Spleen (tissue), 11 donors: ENCODE measurements around the gene PHF21A. TPM values are rescaled to one million over a fixed set of nuclear protein-coding genes. Genes with fewer than 3 reads are reported as not detected.

ENCODE experiments used
- DNase-seq: peaks from one replicate; pipeline ENCODE4 v3.0.0-alpha.2; 2020
- H3K27ac ChIP-seq, 8 donors: fragments of 200-600 bp; sonication (generic) in 7 of 8; 1 replicate in 4 of 8; 2 replicates in 4 of 8; pipeline versions ENCODE4 v1.5.0 to v1.8.0; 2016 to 2021; ENCODE audit warnings: inconsistent platforms in 4 of 8, mild to moderate bottlenecking in 4 of 8, moderate library complexity in 1 of 8
- H3K27me3 ChIP-seq, 7 donors: fragments of 200-600 bp; sonication (generic) in 6 of 7; replicated peaks in 1 of 7; 1 replicate in 4 of 7; 2 replicates in 3 of 7; pipeline versions ENCODE4 v1.5.0 to v1.8.0; 2016 to 2021; ENCODE audit warnings: inconsistent platforms in 3 of 7, mild to moderate bottlenecking in 1 of 7
- H3K36me3 ChIP-seq, 6 donors: fragments of 200-600 bp; sonication (generic) in 5 of 6; 1 replicate in 4 of 6; 2 replicates in 2 of 6; pipeline versions ENCODE4 v1.5.0 to v1.8.0; 2016 to 2021; ENCODE audit warnings: inconsistent platforms in 2 of 6
- H3K4me1 ChIP-seq, 6 donors: fragments of 200-600 bp; sonication (generic) in 5 of 6; 1 replicate in 3 of 6; 2 replicates in 3 of 6; pipeline versions ENCODE4 v1.5.0 to v1.8.0; 2016 to 2021; ENCODE audit warnings: inconsistent platforms in 3 of 6
- H3K4me3 ChIP-seq, 8 donors: fragments of 200-600 bp; sonication (generic) in 7 of 8; 1 replicate in 4 of 8; 2 replicates in 4 of 8; pipeline versions ENCODE4 v1.5.0 to v1.8.0; 2016 to 2021; ENCODE audit warnings: inconsistent platforms in 4 of 8, mild to moderate bottlenecking in 4 of 8, moderate library complexity in 2 of 8
- H3K9me3 ChIP-seq, 8 donors: fragments of 200-600 bp; sonication (generic) in 7 of 8; 1 replicate in 4 of 8; 2 replicates in 4 of 8; pipeline versions ENCODE4 v1.5.0 to v1.8.0; 2016 to 2021; ENCODE audit warnings: inconsistent platforms in 4 of 8
- POLR2A ChIP-seq, 3 donors: fragments of 450-650 bp; IDR thresholded peaks; one replicate each; pipeline ENCODE4 v1.5.1; 2017; ENCODE audit warnings: antibody characterized with exemption in 3 of 3, mild to moderate bottlenecking in 1 of 3
- POLR2AphosphoS5 ChIP-seq, 3 donors: sonication (generic); formaldehyde crosslinking; IDR thresholded peaks; one replicate each; pipeline ENCODE4 v1.5.1; 2017; ENCODE audit warnings: antibody characterized with exemption in 3 of 3
- WGBS, 5 donors: extraction: QIAGEN DNeasy Blood & Tissue Kit in 3 of 5; methylation state at CpG; one replicate each; pipeline versions ENCODE4 v1.1.5 to v1.1.7; 2013 to 2018; 5-methylcytosine and 5-hydroxymethylcytosine counted together
- intact Hi-C: fragments of 100-400 bp; cut with DNase I; formaldehyde crosslinking; loops from one replicate; pipeline ENCODE4 v1.15.0; 2023; ENCODE audit warnings: low total_unique reads
- polyA plus RNA-seq, 3 donors: library from polyadenylated mRNA; stranded (reverse); fragments of 200-250 nt; gene quantifications; one replicate each; pipeline ENCODE4 v1.2.1, GENCODE V29; 2013
- total RNA-seq, 7 donors: library from RNA; depleted of rRNA in 3 of 7; stranded (reverse); fragments of >200 nt in 3 of 7; fragmentation: NEBNext Ultra II Directional in 4 of 7; extraction: Animal tissue kit (Norgen Biotek cat#: 25700) in 4 of 7; gene quantifications; one replicate each; pipeline versions ENCODE4 v1.1.0 to v1.2.1, GENCODE V29; 2016 to 2021
- TF ChIP-seq, protein P1 (sequence below), 11 experiments: fragments of 200-600 bp in 7 of 11; fragments of 450-650 bp in 4 of 11; sonication (generic) in 4 of 11; IDR thresholded peaks in 8 of 11; conservative IDR thresholded peaks in 3 of 11; 1 replicate in 7 of 11; 2 replicates in 4 of 11; pipeline versions ENCODE4 v1.4.0 to v1.8.0; 2016 to 2021; ENCODE audit warnings: antibody characterized with exemption in 11 of 11, inconsistent platforms in 4 of 11, mild to moderate bottlenecking in 1 of 11
- donor health status: healthy with polysubstance abuse.
- donor health status: DM: no; HTN: no; CAD: no; lungs with moderate emphysema.
- donor health status: DM: no; HTN: no; CAD: no.
- donor health status: Bipolar disorder and iron deficiency.
- donor health status: healthy.
- donor health status: DM: no; HTN: no; CAD: no.
- donor health status: DM: yes; HTN: yes; CAD: no.

PHF21A gene
- total and polyA plus RNA-seq, 10 donors, result 9.2 to 110 (median 79.7) TPM

DNA sequence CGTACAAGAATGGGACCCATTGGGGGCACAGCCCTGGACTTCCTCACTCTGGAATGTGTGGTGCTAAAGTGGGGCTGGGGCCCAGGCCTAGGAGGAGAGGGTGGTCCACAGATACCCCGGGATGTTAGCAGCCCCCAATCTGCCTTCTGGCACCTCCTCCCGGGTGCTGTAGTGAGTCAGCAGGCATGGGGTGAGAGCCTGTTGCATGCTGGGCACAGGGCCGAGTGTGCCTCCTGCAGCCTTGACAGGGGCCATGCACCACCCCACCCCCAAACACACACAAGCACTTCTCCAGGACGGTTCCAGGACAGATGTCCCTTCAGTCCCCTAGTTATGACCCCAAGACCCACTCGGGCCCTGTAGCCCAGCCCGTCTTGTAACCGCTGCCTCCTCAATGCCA is 23.5 kb upstream of the PHF21A start:
- Histone ChIP-seq H3K27ac (no peak overlapping the region), H3K4me3 (no peak overlapping the region), H3K4me1 (no peaks in the 10 kb centered on the region), H3K27me3 (peaks cover 0 to 42% (median 0%) of the 10 kb centered on the region in 7 donors), H3K36me3 (no peaks in the 10 kb centered on the region), H3K9me3 (no peaks in the 10 kb centered on the region)
- WGBS, 5 donors, result 75 to 85% (median 81%) methylated on average over 8 of the region's 8 CpGs
- TF ChIP-seq, protein P1, sequence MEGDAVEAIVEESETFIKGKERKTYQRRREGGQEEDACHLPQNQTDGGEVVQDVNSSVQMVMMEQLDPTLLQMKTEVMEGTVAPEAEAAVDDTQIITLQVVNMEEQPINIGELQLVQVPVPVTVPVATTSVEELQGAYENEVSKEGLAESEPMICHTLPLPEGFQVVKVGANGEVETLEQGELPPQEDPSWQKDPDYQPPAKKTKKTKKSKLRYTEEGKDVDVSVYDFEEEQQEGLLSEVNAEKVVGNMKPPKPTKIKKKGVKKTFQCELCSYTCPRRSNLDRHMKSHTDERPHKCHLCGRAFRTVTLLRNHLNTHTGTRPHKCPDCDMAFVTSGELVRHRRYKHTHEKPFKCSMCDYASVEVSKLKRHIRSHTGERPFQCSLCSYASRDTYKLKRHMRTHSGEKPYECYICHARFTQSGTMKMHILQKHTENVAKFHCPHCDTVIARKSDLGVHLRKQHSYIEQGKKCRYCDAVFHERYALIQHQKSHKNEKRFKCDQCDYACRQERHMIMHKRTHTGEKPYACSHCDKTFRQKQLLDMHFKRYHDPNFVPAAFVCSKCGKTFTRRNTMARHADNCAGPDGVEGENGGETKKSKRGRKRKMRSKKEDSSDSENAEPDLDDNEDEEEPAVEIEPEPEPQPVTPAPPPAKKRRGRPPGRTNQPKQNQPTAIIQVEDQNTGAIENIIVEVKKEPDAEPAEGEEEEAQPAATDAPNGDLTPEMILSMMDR (IDR thresholded peaks at IDR 0.05 in 8 of 11, conservative IDR thresholded peaks at IDR 0.05 in 3 of 11), result no peak
- TF ChIP-seq POLR2A (IDR thresholded peaks at IDR 0.05), result no peak
- no peak for TF ChIP-seq POLR2AphosphoS5 (IDR thresholded peaks at IDR 0.05)
- intact Hi-C loops, result no loop called here
- peak; percentile 63 for DNase-seq

DNA sequence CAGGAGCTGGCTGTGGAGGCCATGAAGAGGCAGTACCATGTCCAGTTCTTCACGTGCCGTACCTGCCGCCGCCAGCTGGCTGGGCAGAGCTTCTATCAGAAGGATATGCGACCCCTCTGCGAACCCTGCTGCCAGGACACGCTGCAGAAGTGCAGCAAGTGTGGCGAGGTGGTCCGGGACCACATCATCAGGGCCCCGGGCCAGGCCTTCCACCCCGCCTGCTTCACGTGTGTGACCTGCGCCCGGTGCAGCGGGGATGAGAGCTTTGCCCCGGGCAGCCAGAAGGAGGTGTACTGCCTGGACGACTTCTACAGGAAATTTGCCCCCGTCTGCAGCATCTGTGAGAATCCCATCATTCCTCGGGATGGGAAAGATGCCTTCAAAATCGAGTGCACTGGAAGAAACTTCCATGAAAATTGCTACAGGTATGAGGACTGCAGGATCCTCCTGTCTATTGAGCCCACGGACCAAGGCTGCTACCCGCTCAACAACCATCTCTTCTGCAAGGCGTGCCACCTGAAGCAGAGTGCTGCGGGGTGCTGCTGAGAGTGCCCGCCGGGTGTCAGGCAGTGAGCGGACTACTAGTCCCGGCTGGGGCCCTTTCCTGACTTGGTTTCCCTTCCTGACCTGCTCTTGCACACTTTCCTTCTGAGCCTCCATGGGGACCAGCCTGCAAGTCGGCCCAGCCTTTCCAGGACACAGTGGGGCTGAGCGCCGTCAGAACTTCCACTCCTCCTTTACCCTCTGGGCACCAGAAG is 22.0 kb upstream of the PHF21A start:
- Histone ChIP-seq H3K4me1 (no peaks in the 10 kb centered on the region), H3K36me3 (no peaks in the 10 kb centered on the region), H3K4me3 (no peak overlapping the region), H3K27ac (no peak overlapping the region), H3K27me3 (peaks cover 0 to 37% (median 0%) of the 10 kb centered on the region in 7 donors), H3K9me3 (no peaks in the 10 kb centered on the region)
- TF ChIP-seq, protein P1 (IDR thresholded peaks at IDR 0.05 in 8 of 11, conservative IDR thresholded peaks at IDR 0.05 in 3 of 11), result no peak
- no peak for TF ChIP-seq POLR2A (IDR thresholded peaks at IDR 0.05)
- TF ChIP-seq POLR2AphosphoS5 (IDR thresholded peaks at IDR 0.05), result no peak
- DNase-seq, result peak; percentile 68
- intact Hi-C loops, result no loop called here
- 90 to 94% (median 91%) methylated on average over 16 to 31 of the region's 31 CpGs for WGBS, 5 donors

DNA sequence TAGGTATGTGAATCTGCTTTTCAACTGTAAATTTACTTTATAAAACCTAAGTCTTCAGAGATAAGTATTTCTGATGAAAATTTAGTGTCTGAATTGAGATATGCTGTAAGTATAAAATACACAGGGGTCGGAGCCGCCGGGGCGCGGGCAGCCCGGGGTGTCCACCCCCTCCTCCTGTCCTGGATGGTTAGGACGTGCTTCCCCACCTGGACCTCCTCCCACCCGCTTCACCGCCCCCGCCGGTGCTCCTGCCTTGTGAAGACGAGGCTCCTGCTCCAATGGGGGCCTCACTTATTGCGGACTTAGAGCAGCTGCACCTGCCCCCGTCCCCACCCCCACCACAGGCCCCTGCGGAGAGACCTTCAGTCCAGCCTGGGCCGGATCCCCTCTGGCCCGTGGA is 21.3 kb upstream of the PHF21A start:
- H3K36me3 ChIP-seq, result no peaks in the 10 kb centered on the region
- peak; percentile 49 for DNase-seq
- H3K27me3 ChIP-seq, result peaks cover 0 to 37% (median 0%) of the 10 kb centered on the region in 7 donors
- no peak for TF ChIP-seq POLR2A (IDR thresholded peaks at IDR 0.05)
- TF ChIP-seq, protein P1 (IDR thresholded peaks at IDR 0.05 in 8 of 11, conservative IDR thresholded peaks at IDR 0.05 in 3 of 11), result no peak
- no peak for TF ChIP-seq POLR2AphosphoS5 (IDR thresholded peaks at IDR 0.05)
- WGBS, 5 donors, result 83 to 88% (median 87%) methylated on average over 17 of the region's 17 CpGs
- H3K4me3 ChIP-seq, result no peak overlapping the region
- intact Hi-C loops, result no loop called here
- no peaks in the 10 kb centered on the region for H3K4me1 ChIP-seq
- no peak overlapping the region for H3K27ac ChIP-seq
- no peaks in the 10 kb centered on the region for H3K9me3 ChIP-seq

DNA sequence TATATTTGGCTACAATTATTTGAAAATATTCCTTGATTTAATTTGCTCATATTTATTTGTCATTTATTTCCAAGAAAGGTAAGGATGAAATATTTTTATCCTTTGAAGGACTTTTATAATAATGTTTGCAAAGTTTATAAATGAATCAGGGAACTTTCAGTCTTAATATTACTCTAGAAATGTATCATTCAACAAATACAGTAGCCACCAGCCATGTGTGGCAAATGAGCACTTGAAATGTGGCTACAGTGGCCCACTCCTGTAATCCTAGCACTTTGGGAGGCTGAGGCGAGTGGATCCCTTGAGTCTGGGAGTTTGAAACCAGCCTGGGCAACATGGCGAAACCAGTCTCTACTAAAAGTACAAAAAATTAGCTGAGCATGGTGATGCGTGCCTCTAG is 20.3 kb upstream of the PHF21A start:
- intact Hi-C loops, result no loop called here
- WGBS, 5 donors, result 81 to 93% (median 86%) methylated on average over 3 of the region's 3 CpGs
- H3K27ac ChIP-seq, result no peak overlapping the region

More for the DNA sequence above, 20.3 kb upstream of the PHF21A start:
- peaks cover 0 to 29% (median 0%) of the 10 kb centered on the region in 7 donors for H3K27me3 ChIP-seq
- H3K9me3 ChIP-seq, result no peaks in the 10 kb centered on the region
- H3K36me3 ChIP-seq, result no peaks in the 10 kb centered on the region
- H3K4me1 ChIP-seq, result no peaks in the 10 kb centered on the region
- no peak for DNase-seq
- no peak overlapping the region for H3K4me3 ChIP-seq
- TF ChIP-seq POLR2A (IDR thresholded peaks at IDR 0.05), result no peak
- no peak for TF ChIP-seq POLR2AphosphoS5 (IDR thresholded peaks at IDR 0.05)
- TF ChIP-seq, protein P1 (IDR thresholded peaks at IDR 0.05 in 8 of 11, conservative IDR thresholded peaks at IDR 0.05 in 3 of 11), result no peak
